AG20443 (cell line): Measurements from ENCODE around the gene RFX2.
A peak's percentile ranks its signal among the peaks of the same experiment; 100 is the strongest.

Experiments
- DNase-seq: peaks from one replicate; pipeline ENCODE4 v3.0.0; 2012; ENCODE audit warnings: low spot score, mixed read lengths

RFX2 gene

GRCh38 chr19:6059988-6060599 is 50.2 kb downstream of the RFX2 start:
- DNase-seq, result no peak

DNA sequence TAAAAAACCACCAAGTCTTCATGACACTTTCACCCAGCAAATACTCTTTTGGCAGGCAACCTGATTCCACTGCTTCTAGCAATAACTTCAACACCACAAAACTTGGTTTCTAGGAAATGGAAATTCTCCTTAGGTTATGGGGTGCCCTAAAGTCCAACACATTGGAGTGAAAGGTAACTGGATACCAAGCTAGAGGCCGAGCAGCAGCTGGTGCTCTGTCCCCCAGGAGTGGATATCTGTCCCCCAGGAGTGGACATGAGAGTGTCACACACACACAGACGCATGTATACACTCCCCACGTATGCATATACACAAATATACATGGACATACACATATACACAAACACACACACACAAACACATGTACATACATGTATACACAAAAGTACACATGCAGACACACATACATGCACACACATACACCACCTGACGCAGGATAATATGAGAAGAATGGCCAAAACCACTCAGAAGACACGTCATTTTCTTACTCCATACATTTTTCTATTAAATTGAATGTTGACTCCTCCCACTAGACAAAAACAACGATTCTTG is 50.8 kb downstream of the RFX2 start:
- no peak for DNase-seq

DNA sequence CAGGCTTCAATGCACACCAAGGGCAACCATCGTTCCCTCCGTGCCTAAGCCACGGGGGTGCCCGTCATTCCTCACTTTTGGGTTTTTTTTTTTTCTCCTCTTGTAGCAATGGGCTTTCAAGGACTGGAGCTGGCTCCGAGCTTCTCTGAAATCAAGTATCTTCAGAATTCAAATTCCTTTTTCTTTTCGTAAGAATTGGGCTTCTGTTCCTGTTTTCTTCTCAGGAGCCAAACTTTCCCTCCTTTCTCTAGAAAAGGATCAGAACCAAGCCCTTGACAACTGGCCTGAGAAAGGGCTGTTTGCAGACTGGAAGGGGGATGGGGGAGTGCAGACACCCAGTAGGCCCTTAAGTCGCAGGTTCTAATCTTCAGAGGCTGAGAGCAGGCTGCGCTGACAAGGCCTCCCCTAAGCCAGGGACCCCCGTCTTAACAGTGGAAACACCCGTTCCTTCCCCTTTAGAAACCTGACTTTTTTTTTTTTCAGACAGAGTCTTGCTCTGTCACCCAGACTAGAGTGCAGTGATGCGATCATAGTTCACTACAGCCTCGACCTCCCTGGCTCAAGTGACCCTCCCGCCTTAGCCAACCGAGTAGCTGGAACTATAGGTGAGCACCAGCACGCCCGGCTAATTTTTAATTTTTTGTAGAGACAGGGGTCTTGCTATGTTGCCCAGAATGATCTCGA is 51.6 kb downstream of the RFX2 start:
- DNase-seq, result no peak

- no peak for DNase-seq
Observed at GRCh38 chr19:6057651-6058517, 52.4 kb downstream of the RFX2 start.

DNA sequence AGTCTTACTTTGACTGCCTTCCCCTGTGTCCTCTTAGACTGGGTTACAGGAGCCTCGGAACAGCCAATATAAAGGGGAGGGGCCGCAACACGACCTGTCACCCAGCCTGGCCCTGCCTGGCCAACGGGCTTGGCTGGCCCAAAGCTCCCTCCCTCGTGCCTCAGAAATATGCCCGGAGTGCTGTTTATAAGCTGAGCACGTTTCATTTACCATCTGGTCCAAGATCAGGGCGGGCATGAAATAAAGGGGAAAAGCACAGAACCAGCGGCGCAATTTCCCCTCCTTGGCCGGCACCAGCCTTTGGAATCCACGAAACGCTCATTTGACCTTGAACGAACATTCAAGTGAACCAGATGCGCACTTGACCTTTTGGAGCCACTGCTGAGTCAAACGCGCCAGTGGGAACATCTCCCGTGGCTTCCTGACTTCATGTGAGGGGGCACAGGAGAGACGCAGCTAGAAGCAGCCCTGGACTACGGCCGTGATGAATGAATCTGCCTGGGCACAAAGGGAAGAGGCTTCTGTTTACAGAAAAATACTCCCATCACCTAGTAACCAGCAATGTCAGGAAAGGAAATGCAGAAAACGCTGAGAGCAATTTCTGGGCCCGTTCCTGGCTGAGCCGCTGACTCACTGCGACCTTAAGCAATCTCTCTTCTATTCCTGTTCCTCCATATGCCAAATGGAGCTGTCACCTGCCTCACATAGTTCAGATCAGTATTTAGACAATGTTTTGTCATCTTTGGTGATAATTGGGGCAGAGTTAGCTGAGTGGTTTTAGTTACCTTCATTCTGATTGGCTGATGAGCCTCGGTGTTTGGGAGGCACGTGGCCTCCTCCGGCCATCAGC is 53.3 kb downstream of the RFX2 start:
- DNase-seq, result peak; percentile 87

DNA sequence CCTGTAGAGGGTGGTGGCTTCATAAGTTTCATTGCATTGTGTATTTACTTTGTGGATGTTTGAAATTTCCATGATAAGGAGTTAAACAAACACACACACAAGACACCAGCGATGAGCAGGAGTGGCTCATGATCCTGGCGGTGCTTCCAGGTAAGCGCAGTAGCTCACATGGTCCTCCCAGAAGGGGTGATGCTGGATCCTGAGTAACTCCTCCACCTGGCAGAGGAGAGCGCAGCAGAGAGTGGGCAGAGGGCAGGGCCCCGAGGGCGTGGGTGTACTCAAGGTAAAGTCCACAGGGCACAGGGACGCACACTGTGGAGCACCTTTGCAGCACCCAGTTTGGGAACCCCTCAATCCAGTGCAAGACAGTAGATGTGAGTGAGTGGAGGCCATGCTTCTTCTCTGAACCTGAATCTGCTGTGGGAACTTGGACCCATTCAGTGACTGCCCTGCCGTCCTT is 54.0 kb downstream of the RFX2 start:
- DNase-seq, result no peak

- DNase-seq, result no peak
Observed at GRCh38 chr19:6055013-6055795, 55.1 kb downstream of the RFX2 start.

- peak; percentile 89 for DNase-seq
Observed at GRCh38 chr19:6048793-6049405, 61.4 kb downstream of the RFX2 start.

DNA sequence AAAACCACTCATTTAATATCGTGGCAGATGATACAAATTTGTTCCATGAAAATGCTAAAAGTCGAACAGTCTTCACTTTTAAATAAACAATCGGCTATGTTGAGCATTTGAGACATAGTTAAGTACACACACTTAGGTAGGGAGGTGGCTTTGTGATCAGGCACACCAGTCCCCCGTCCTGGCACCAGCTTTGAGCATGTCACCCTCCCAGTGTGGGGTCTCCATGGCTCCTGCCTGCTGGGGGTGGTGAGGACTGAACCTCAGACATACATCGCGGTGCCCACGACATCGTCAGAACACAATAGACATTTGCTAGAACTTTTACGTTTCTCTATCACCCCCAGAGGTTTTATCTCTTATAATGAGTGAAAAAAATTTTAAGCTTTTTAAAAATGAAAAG is 62.0 kb downstream of the RFX2 start:
- DNase-seq, result no peak

DNA sequence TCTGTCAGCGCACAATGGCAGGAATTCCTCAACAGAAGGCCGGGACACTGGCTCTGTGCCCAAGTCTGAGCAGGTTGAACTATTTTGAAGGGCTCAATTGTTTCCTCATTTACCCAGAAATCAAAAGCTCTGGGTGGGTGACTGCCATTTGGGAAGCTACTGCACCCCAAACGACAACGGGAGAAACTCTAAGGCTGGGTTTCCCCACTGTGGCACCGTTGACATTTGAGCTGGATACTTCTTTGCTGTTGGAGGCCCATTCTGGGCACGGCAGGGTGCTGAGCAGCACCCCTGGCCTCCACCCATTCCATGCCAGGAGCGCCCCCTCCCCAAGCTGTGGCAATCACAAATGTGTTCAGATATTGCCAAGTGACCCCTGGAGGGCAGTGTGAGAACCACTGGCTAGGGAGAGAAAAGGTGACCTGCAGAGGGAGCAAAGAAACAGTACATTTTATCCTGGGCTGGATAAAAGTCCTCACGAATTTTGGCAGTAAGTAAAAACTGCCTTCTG is 62.5 kb downstream of the RFX2 start:
- peak; percentile 55 for DNase-seq

GRCh38 chr19:6047256-6047655 is 63.0 kb downstream of the RFX2 start:
- no peak for DNase-seq

DNA sequence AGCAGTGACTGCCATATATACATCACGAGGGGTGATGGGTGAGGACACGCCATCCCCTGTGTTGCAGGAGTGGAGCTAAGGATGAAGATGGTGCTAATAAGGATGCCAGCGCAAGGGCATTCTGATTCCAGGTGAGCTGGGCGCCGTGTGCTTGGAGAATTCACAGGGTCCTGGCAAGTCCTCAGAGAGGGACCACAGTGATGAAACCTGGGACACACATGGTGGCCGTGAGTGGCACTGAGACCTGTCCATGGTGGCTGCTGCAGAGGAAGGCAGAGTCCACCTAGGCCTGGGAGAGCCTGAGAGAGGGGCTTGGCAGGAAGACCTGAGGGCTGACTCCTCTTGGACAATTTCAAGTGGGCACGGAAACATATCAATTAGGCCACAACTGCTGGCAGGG is 65.2 kb downstream of the RFX2 start:
- DNase-seq, result no peak

DNA sequence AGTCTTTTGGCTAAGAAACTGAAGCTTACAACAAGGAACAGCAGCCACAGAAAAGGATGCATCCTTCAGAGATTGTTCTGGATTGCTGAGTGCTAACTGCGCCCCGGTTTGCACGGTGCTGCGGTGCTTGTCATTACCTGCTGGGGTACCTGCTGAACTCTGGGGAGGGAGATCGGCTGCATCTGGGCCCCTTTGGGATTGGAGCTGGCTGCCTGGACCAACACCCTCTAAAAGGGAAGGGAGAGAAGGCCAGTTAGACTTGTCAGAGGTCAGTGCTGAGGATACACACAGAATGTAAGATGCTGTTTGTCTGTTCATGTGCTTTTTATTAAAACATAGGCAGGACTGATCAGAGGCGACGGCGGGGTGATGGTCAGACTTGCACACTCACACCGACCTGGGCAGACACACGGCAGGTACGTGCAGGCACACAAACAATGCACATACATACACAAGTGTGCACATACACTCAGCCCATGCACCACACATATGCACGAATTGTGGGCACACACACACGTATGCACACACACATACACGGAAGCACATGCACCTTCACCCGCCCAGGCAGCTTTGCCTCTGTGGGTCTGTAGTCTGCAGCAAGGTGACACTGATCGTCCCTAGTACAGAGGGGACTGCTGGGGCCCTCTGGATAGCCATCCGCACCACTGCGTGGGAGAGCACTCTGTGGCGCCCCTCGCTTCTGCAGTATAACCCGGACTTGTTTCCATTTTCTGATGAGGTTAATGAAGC is 66.1 kb downstream of the RFX2 start:
- no peak for DNase-seq

DNA sequence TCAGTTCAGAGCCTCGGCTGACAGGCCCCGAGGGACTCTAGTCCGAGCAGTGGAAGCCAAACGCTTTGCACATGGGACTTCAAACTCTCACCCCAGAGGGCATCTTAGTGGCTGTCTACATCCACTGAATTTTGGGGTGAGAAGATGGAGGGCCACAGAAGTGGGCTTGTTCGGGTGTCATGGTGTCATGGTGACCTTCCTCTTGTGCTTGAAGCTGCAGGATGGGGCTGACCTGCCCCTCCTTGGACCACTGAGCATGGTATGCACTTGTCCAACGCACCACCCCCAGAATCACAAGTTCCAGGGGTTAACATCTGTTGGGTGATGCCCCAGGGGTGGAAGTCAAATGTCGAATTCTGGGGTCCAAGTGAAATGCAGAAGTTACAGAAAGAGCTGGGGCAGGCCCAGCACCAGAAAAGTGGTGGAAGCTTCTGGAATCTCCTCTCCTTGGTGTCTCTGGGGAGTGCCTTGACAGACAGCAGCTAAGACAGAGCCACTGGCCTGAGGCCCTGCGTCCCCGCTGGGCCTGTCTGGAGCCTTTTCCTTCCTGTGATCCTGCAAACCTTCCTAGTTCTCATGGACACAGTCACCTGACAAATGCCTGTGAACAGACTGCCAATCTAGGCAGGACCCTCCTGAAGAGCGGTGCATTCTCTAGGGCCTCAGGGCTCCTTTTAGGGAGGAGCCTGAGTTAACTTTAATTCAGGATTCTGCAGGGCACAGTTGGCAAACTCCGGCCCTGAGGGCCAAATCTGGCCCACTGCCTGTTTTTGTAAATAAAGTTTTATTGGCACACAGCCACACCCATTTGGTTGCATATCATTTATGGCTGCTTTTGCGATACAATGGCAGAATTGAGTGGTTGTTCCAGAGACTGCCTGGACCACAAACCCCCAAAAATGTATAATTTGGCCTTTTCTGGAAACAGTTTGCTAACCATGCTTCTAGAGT is 67.2 kb downstream of the RFX2 start:
- no peak for DNase-seq

- DNase-seq, result no peak
Observed at GRCh38 chr19:6041991-6042481, 68.3 kb downstream of the RFX2 start.

DNA sequence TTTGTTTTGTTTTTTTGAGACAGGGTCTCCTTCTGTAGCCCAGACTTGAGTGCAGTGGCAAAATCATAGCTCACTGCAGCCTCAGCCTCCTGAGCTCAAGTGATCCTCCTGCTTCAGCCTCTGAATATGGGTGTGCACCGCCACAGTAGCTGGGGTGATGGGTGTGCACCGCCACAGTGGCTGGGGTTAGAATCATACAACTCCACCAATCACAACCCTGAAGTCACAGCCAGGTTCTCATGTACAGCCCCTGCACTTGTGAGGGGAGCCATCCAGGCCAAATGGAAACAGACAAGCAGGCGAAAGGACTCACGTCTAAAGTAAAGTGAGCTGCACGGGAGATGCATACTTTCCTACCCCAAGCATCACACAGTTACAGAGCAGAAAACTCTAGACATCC is 69.2 kb downstream of the RFX2 start:
- DNase-seq, result no peak

- no peak for DNase-seq
Observed at GRCh38 chr19:6039566-6040225, 70.6 kb downstream of the RFX2 start.
